H9 (cell line): ENCODE results near the gene VOPP1. TPM values are rescaled to one million over a fixed set of nuclear protein-coding genes. Genes with fewer than 3 reads are reported as not detected.

ENCODE experiments used
- DNase-seq: peaks from one replicate; pipeline ENCODE4 v3.0.0-alpha.2; 2017
- H2AFZ ChIP-seq: one replicate; pipeline ENCODE4 v1.6.1; 2013; ENCODE audit warnings: mild to moderate bottlenecking, low read length, control low read depth, moderate library complexity
- H2AK5ac ChIP-seq: 2 replicates; pipeline ENCODE4 v1.6.1; 2013; ENCODE audit warnings: low read length, control low read depth, mixed read lengths; ENCODE audit not compliant: insufficient read length
- H2BK120ac ChIP-seq: one replicate; pipeline ENCODE4 v1.6.1; 2013; ENCODE audit warnings: low read depth, mild to moderate bottlenecking, low read length, control low read depth, inconsistent platforms; ENCODE audit not compliant: poor library complexity, severe bottlenecking
- H2BK12ac ChIP-seq: 2 replicates; pipeline ENCODE4 v1.6.1; 2013; ENCODE audit warnings: low read length, control low read depth, mixed read lengths, low read depth; ENCODE audit not compliant: insufficient read length
- H2BK15ac ChIP-seq: 2 replicates; pipeline ENCODE4 v1.6.1; 2013; ENCODE audit warnings: low read depth, low read length, control low read depth
- H2BK20ac ChIP-seq: one replicate; pipeline ENCODE4 v1.6.1; 2013; ENCODE audit warnings: low read depth, mild to moderate bottlenecking, low read length, control low read depth, inconsistent platforms; ENCODE audit not compliant: poor library complexity, severe bottlenecking
- H2BK5ac ChIP-seq: 2 replicates; pipeline ENCODE4 v1.6.1; 2013; ENCODE audit warnings: low read length, control low read depth, mixed read lengths; ENCODE audit not compliant: insufficient read length
- H3K14ac ChIP-seq: 2 replicates; pipeline ENCODE4 v1.6.1; 2013; ENCODE audit warnings: low read length, control low read depth; ENCODE audit not compliant: insufficient read depth
- H3K18ac ChIP-seq: 2 replicates; pipeline ENCODE4 v1.6.1; 2013; ENCODE audit warnings: low read depth, mild to moderate bottlenecking, mixed read lengths, low read length, control low read depth; ENCODE audit not compliant: insufficient read length
- H3K23ac ChIP-seq: 2 replicates; pipeline ENCODE4 v1.6.1; 2013; ENCODE audit warnings: low read length, control low read depth, mixed read lengths, low read depth; ENCODE audit not compliant: insufficient read length
- H3K23me2 ChIP-seq: 2 replicates; pipeline ENCODE4 v1.6.1; 2013; ENCODE audit warnings: low read depth, mild to moderate bottlenecking, mixed read lengths, low read length, control low read depth; ENCODE audit not compliant: insufficient read length, poor library complexity, severe bottlenecking
- H3K27ac ChIP-seq: 2 replicates; pipeline ENCODE4 v1.5.1; 2013; ENCODE audit warnings: low read length, control low read depth, mixed read lengths, low read depth; ENCODE audit not compliant: insufficient read length
- H3K27me3 ChIP-seq: 2 replicates; pipeline ENCODE4 v1.6.1; 2013; ENCODE audit warnings: low read length, control low read depth, inconsistent platforms; ENCODE audit not compliant: insufficient read depth
- H3K4ac ChIP-seq: 2 replicates; pipeline ENCODE4 v1.6.1; 2013; ENCODE audit warnings: low read depth, mild to moderate bottlenecking, control low read depth, inconsistent platforms, low read length, moderate library complexity
- H3K4me1 ChIP-seq: 2 replicates; pipeline ENCODE4 v1.6.1; 2013; ENCODE audit warnings: low read length, control low read depth, inconsistent platforms; ENCODE audit not compliant: insufficient read depth
- H3K4me2 ChIP-seq: 2 replicates; pipeline ENCODE4 v1.6.1; 2013; ENCODE audit warnings: low read length, control low read depth, mixed read lengths; ENCODE audit not compliant: insufficient read length, insufficient read depth
- H3K56ac ChIP-seq: 2 replicates; pipeline ENCODE4 v1.6.1; 2013; ENCODE audit warnings: low read depth, mild to moderate bottlenecking, mixed read lengths, low read length, control low read depth; ENCODE audit not compliant: insufficient read length
- H3K79me1 ChIP-seq: 2 replicates; pipeline ENCODE4 v1.6.1; 2013; ENCODE audit warnings: low read depth, mild to moderate bottlenecking, moderate library complexity, low read length, control low read depth, inconsistent platforms; ENCODE audit not compliant: insufficient read depth, poor library complexity, severe bottlenecking
- H3K79me2 ChIP-seq: 2 replicates; pipeline ENCODE4 v1.6.1; 2013; ENCODE audit warnings: low read length, control low read depth, inconsistent platforms; ENCODE audit not compliant: insufficient read depth
- H3K9ac ChIP-seq: 2 replicates; pipeline ENCODE4 v1.6.1; 2013; ENCODE audit warnings: low read length, control low read depth, mixed read lengths; ENCODE audit not compliant: insufficient read length; ENCODE audit errors: extremely low read depth
- H3K9me3 ChIP-seq: one replicate; pipeline ENCODE4 v1.6.1; 2013; ENCODE audit warnings: low read depth, low read length, inconsistent platforms; ENCODE audit not compliant: control insufficient read depth
- H3T11ph ChIP-seq: one replicate; pipeline ENCODE4 v1.6.1; 2013; ENCODE audit warnings: mild to moderate bottlenecking, low read length, control low read depth, inconsistent platforms
- H4K20me1 ChIP-seq: one replicate; pipeline ENCODE4 v1.6.1; 2013; ENCODE audit not compliant: control insufficient read depth, insufficient read length, insufficient read depth
- H4K5ac ChIP-seq: 2 replicates; pipeline ENCODE4 v1.6.1; 2013; ENCODE audit warnings: low read depth, mild to moderate bottlenecking, mixed read lengths, low read length, control low read depth; ENCODE audit not compliant: insufficient read length
- H4K8ac ChIP-seq: replicated peaks from 2 replicates; pipeline ENCODE4 v1.6.1; 2013; ENCODE audit warnings: low read length, control low read depth, mixed read lengths, low read depth; ENCODE audit not compliant: insufficient read length
- H4K91ac ChIP-seq: 2 replicates; pipeline ENCODE4 v1.6.1; 2013; ENCODE audit warnings: low read depth, mild to moderate bottlenecking, moderate library complexity, mixed read lengths, low read length, control low read depth; ENCODE audit not compliant: insufficient read length
- H3K27ac Mint-ChIP-seq, 3 experiments: 2 replicates in 2 of 3; 3 replicates in 1 of 3; pipeline ENCODE4 v1.8.0; 2020 to 2021; ENCODE audit warnings: mixed read lengths in 3 of 3, mild to moderate bottlenecking in 1 of 3, moderate library complexity in 1 of 3
- H3K27me3 Mint-ChIP-seq: 2 replicates; pipeline ENCODE4 v1.8.0; 2021; ENCODE audit warnings: low read depth, mild to moderate bottlenecking, moderate library complexity, mixed read lengths
- H3K36me3 Mint-ChIP-seq, 3 experiments: 2 replicates in 2 of 3; 3 replicates in 1 of 3; pipeline ENCODE4 v1.8.0; 2020 to 2021; ENCODE audit warnings: low read depth in 3 of 3, mixed read lengths in 3 of 3; ENCODE audit not compliant: insufficient read depth in 1 of 3
- H3K4me1 Mint-ChIP-seq, 2 experiments: 2 replicates each; pipeline ENCODE4 v1.8.0; 2020; ENCODE audit warnings: mixed read lengths in 2 of 2
- H3K4me3 Mint-ChIP-seq, 2 experiments: 2 replicates in 1 of 2; 3 replicates in 1 of 2; pipeline ENCODE4 v1.8.0; 2020 to 2021; ENCODE audit warnings: mild to moderate bottlenecking in 2 of 2, mixed read lengths in 2 of 2, moderate library complexity in 1 of 2
- H3K9me3 Mint-ChIP-seq, 2 experiments: 2 replicates in 1 of 2; 3 replicates in 1 of 2; pipeline ENCODE4 v1.8.0; 2020; ENCODE audit warnings: mild to moderate bottlenecking in 2 of 2, mixed read lengths in 2 of 2, moderate library complexity in 1 of 2
- WGBS: extraction: QIAGEN DNeasy Blood & Tissue Kit; methylation state at CpG from one replicate; pipeline ENCODE4 v1.1.7; 2013; ENCODE audit warnings: missing lambda C conversion rate, low lambda C conversion rate, mixed read lengths; ENCODE audit not compliant: insufficient read length; ENCODE audit errors: extremely low coverage; 5-methylcytosine and 5-hydroxymethylcytosine counted together
- total RNA-seq: library from RNA; stranded (reverse); gene quantifications from 2 replicates; pipeline ENCODE4 v1.2.1, GENCODE V29; 2021
- TF ChIP-seq, protein P1 (sequence below): fragments of 200-600 bp; sonication (generic); conservative IDR thresholded peaks from 3 replicates; pipeline ENCODE4 v1.8.0; 2021; ENCODE audit warnings: antibody characterized with exemption, mild to moderate bottlenecking

VOPP1 gene
- total RNA-seq, 1 experiment from 2014 or later, result 55.7 TPM

DNA sequence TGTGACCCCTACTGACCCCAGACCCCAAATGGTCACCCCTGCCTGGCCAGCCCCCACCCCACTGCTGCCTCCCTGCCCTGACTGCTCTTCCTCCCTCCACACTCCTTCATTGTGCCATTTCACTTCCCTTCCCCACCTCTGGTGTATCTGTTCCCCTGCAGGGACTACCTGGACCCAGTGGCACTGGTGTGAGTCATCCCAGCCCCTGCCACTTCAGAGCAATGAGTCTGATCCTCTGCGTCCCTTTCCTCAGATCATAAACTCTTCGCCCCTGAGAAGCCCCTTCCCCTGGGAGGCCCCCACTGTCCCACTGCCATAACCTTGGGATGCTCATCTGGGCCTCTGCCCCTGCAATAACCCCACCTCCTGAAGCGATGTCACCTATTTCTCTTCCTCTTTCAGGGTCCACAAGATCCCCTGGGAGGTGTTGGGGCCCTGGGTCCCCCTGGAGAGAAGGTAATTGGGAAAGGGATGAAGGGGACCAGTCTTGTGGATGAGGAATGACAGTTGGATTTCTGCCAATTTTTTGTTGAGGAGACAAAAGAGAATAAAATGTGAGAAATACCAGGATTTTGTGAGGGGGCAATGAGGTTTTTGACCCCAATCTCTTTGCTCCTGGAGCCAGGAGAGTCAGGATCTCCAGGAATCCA lies 19.1 kb upstream of the VOPP1 start:
- no peak overlapping the region for H3K4ac ChIP-seq
- H4K20me1 ChIP-seq, result peaks cover 3% of the 10 kb centered on the region
- H3K56ac ChIP-seq, result no peak overlapping the region
- H3K9me3 ChIP-seq, result no peaks in the 10 kb centered on the region
- H3K4me1 ChIP-seq, result no peaks in the 10 kb centered on the region
- no peak overlapping the region for H2AK5ac ChIP-seq
- Mint-ChIP-seq H3K4me3 (no peak overlapping the region), H3K36me3 (no peaks in the 10 kb centered on the region), H3K9me3 (0 out of 5 replicates have a peak, but pooled peaks cover 0 to 2% of the 10 kb centered on the region in 2 experiments), H3K4me1 (no peaks in the 10 kb centered on the region; a peak in 1 of 4 replicates), H3K27ac (no peak overlapping the region), H3K27me3 (peaks cover 18% of the 10 kb centered on the region)
- no peak overlapping the region for H3K14ac ChIP-seq
- no peak overlapping the region for H4K91ac ChIP-seq
- H3K9ac ChIP-seq, result no peak overlapping the region
- H3K27ac ChIP-seq, result no peak overlapping the region
- no peak overlapping the region for H2AFZ ChIP-seq
- H3K27me3 ChIP-seq, result no peaks in the 10 kb centered on the region
- no peak overlapping the region for H2BK5ac ChIP-seq
- H3K79me2 ChIP-seq, result no peaks in the 10 kb centered on the region; the same call in 1 of the 2 replicates
- no peak overlapping the region for H3K23ac ChIP-seq
- no peak overlapping the region for H2BK12ac ChIP-seq
- no peak overlapping the region for H2BK20ac ChIP-seq
- no peak for DNase-seq
- H3K4me2 ChIP-seq, result no peak overlapping the region
- no peak overlapping the region for H4K8ac ChIP-seq
- no peak overlapping the region for H3T11ph ChIP-seq
- no peak overlapping the region for H2BK120ac ChIP-seq
- WGBS, result no CpG with 5 or more reads among the region's 3 CpGs
- no peak overlapping the region for H3K18ac ChIP-seq
- no peak overlapping the region for H2BK15ac ChIP-seq
- TF ChIP-seq, protein P1, sequence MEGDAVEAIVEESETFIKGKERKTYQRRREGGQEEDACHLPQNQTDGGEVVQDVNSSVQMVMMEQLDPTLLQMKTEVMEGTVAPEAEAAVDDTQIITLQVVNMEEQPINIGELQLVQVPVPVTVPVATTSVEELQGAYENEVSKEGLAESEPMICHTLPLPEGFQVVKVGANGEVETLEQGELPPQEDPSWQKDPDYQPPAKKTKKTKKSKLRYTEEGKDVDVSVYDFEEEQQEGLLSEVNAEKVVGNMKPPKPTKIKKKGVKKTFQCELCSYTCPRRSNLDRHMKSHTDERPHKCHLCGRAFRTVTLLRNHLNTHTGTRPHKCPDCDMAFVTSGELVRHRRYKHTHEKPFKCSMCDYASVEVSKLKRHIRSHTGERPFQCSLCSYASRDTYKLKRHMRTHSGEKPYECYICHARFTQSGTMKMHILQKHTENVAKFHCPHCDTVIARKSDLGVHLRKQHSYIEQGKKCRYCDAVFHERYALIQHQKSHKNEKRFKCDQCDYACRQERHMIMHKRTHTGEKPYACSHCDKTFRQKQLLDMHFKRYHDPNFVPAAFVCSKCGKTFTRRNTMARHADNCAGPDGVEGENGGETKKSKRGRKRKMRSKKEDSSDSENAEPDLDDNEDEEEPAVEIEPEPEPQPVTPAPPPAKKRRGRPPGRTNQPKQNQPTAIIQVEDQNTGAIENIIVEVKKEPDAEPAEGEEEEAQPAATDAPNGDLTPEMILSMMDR, result no peak
- no peaks in the 10 kb centered on the region for H3K23me2 ChIP-seq
- H4K5ac ChIP-seq, result no peak overlapping the region
- no peaks in the 10 kb centered on the region for H3K79me1 ChIP-seq
